Head of caudate nucleus (tissue), 42 donors: Measurements from ENCODE around the gene MAP3K5.

Source experiments
- DNase-seq, 42 donors: peaks; one replicate each; pipeline versions ENCODE4 v3.0.0 to v3.0.0-alpha.2; 2020 to 2021; ENCODE audit warnings: mixed read lengths in 7 of 42
- intact Hi-C: fragments of 100-400 bp; cut with DNase I; formaldehyde crosslinking; loops from one replicate; pipeline ENCODE4 v1.15.0; 2022

The MAP3K5 gene

GRCh38 chr6:136548582-136549299, 243.5 kb downstream of the MAP3K5 start:
- peak in 3 of 42 donors; percentile 16 to 58 (median 33) for DNase-seq
- intact Hi-C loops, result no loop called here

- intact Hi-C loops, result no loop called here
- DNase-seq, result no peak
Measured at GRCh38 chr6:136547871-136548270, 244.4 kb downstream of the MAP3K5 start.

- intact Hi-C loops, result no loop called here
- peak in 4 of 42 donors; percentile 18 to 63 (median 30) for DNase-seq
Measured at GRCh38 chr6:136547336-136547735, 244.9 kb downstream of the MAP3K5 start.

GRCh38 chr6:136546331-136546730, 245.9 kb downstream of the MAP3K5 start:
- intact Hi-C loops, result no loop called here
- no peak for DNase-seq

- no peak for DNase-seq
- intact Hi-C loops, result no loop called here
Measured at GRCh38 chr6:136544326-136544725, 248.0 kb downstream of the MAP3K5 start.

- intact Hi-C loops, result no loop called here
- DNase-seq, result no peak
Measured at GRCh38 chr6:136541395-136541794, 250.9 kb downstream of the MAP3K5 start.

- no peak for DNase-seq
- intact Hi-C loops, result no loop called here
Measured at GRCh38 chr6:136539967-136540652, 252.2 kb downstream of the MAP3K5 start.

- DNase-seq, result no peak
- intact Hi-C loops, result no loop called here
Measured at GRCh38 chr6:136538836-136539235, 253.4 kb downstream of the MAP3K5 start.

GRCh38 chr6:136535880-136536650, 256.2 kb downstream of the MAP3K5 start:
- intact Hi-C loops, result no loop called here

GRCh38 chr6:136535017-136535765, 257.1 kb downstream of the MAP3K5 start:
- no peak for DNase-seq
- intact Hi-C loops, result no loop called here

More at GRCh38 chr6:136535880-136536650, 256.2 kb downstream of the MAP3K5 start:
- no peak for DNase-seq

GRCh38 chr6:136534268-136534667, 258.0 kb downstream of the MAP3K5 start:
- intact Hi-C loops, result no loop called here

GRCh38 chr6:136533487-136533886, 258.8 kb downstream of the MAP3K5 start:
- intact Hi-C loops, result no loop called here
- no peak for DNase-seq

More at GRCh38 chr6:136534268-136534667, 258.0 kb downstream of the MAP3K5 start:
- no peak for DNase-seq

- intact Hi-C loops, result no loop called here
- peak in 13 of 42 donors; percentile 24 to 73 (median 44) for DNase-seq
Measured at GRCh38 chr6:136532030-136532429, 260.2 kb downstream of the MAP3K5 start.

- no peak for DNase-seq
- intact Hi-C loops, result loop anchor here (5.0 kb wide), 1 partner anchor 62 kb away; no protein-coding TSS in a partner anchor
Measured at GRCh38 chr6:136529710-136530109, 262.6 kb downstream of the MAP3K5 start.

- DNase-seq, result no peak
Measured at GRCh38 chr6:136528477-136528876, 263.8 kb downstream of the MAP3K5 start.

GRCh38 chr6:136527831-136528230, 264.4 kb downstream of the MAP3K5 start:
- intact Hi-C loops, result loop anchor here (5.0 kb wide), 1 partner anchor 61 kb away; no protein-coding TSS in a partner anchor

More at GRCh38 chr6:136528477-136528876, 263.8 kb downstream of the MAP3K5 start:
- intact Hi-C loops, result loop anchor here (5.0 kb wide), 1 partner anchor 61 kb away; no protein-coding TSS in a partner anchor

GRCh38 chr6:136526937-136527336, 265.3 kb downstream of the MAP3K5 start:
- intact Hi-C loops, result loop anchor here (5.0 kb wide), 1 partner anchor 60 kb away; no protein-coding TSS in a partner anchor
- DNase-seq, result peak in 17 of 42 donors; percentile 6 to 52 (median 26)

More at GRCh38 chr6:136527831-136528230, 264.4 kb downstream of the MAP3K5 start:
- no peak for DNase-seq

- intact Hi-C loops, result loop anchor here (5.0 kb wide), 1 partner anchor 59 kb away; no protein-coding TSS in a partner anchor
Measured at GRCh38 chr6:136526196-136526930, 265.9 kb downstream of the MAP3K5 start.

More at GRCh38 chr6:136526196-136526930, 265.9 kb downstream of the MAP3K5 start:
- peak; percentile 71 to 96 (median 87) for DNase-seq
